Stromal cell of bone marrow (primary cell): ENCODE results near the gene ADAMTSL1.

Experiments
- DNase-seq: peaks from one replicate; pipeline ENCODE4 v3.0.0-alpha.2; 2012; ENCODE audit warnings: low read depth

Gene ADAMTSL1

GRCh38 chr9:18467696-18468095, 6.3 kb upstream of the ADAMTSL1 start:
- no peak for DNase-seq

- no peak for DNase-seq
Observed at GRCh38 chr9:18472435-18472834, 1.5 kb upstream of the ADAMTSL1 start.

DNA sequence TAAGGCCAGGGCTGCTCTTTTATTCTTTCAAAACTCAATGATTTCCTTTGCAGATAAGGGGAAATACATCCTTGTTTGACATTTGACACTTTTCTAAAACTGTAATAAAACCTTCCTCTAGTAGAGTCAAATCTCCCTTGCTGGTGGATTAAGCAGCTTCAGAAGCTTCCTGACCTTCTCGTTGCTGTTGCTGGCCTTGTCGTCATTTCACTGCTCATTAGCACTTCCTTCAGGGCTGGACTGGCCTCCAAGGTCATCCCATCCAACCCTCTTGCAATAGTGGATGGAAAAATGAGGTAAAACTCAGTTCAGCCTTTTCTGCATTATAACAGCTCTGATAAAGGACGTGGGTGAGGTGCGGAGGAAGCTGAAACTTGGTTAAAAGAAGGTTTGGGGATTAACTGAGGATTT, 1.1 kb upstream of the ADAMTSL1 start:
- no peak for DNase-seq

- peak; percentile 67 for DNase-seq
Observed at GRCh38 chr9:18474783-18475182, 830 bp downstream of the ADAMTSL1 start.

DNA sequence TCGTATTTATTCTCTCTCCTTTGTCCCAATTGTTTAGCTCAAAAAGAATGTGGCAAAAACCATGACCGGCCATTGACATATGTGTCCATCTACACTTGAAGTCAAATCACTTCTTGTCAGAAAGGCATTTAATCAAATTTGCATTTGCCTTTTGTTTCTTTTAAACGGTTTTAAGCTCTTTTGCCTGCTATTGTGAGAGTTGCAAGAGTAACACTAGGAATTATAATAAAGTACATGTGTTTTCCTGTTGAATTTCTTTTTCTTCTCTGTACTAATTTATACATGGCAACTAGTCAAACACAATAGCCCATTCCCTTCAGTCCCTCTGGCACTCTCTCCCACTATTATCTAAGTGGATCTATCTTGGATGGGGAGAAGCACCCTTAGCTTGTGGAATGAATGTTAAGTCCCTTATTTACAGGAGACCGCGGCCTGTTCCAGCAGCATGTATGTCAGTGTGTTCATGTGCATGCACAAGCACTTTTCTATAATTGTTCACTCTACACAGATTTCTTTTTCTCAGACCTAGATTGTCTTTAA, 3.2 kb downstream of the ADAMTSL1 start:
- DNase-seq, result no peak

DNA sequence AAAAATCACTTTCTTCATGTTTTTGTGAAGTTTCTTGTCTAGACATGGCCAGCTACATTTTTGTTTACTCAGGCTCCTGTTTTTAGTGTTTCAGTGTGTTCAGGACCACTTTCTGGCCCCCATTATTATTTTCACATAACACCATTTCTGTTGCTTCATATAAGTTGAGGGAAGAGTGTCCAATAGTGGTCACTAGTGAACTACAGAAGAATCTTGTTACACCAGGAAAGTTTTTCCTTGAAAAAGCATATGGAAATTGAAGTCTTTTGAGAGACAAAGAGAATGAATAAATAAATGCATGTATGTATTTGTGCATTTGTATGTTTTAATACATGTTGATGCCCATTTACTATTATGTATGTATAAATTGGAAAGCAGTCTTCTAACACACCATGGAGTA, 3.8 kb downstream of the ADAMTSL1 start:
- no peak for DNase-seq

DNA sequence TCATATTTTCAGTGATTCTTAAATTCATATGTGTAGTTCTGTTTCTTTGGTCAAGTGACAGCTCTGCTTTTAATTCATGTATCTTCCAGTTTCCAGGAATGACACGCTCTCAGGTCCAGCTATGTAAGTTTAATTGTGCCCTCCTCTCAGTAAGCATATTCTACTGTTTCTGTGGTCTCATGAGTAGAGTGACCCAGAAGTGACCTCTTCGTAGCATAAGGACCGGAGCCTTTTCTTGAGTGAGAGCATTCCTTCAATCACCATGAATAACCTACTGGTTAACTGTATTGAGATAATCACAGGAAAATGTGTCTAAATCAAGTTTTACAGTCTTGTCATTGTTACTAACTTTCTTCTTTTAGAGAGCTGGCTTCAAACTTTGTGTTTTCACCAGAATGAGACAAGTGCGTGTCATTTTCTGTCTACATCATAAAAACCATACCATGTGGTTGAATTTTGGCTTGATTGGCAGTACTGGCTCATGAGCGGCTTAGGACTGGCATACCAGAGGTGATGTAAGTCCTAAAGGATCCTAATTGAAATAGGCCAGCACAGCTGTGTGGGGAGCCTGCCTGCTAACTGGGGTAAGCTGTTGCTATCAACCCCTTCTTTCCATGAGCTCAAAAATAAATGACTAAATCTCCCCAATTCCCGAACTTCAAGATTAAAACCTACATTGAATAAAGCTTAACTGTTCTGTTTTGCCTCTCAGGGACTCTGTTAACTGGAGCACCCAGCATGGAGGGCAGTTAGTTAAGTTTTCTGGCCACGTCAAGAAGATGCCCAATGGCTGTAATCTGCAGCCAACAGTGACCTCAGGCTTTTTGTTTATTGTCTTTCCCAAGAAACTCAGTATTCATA, 4.8 kb downstream of the ADAMTSL1 start:
- DNase-seq, result peak; percentile 92

- DNase-seq, result no peak
Observed at GRCh38 chr9:18479405-18479804, 5.5 kb downstream of the ADAMTSL1 start.

DNA sequence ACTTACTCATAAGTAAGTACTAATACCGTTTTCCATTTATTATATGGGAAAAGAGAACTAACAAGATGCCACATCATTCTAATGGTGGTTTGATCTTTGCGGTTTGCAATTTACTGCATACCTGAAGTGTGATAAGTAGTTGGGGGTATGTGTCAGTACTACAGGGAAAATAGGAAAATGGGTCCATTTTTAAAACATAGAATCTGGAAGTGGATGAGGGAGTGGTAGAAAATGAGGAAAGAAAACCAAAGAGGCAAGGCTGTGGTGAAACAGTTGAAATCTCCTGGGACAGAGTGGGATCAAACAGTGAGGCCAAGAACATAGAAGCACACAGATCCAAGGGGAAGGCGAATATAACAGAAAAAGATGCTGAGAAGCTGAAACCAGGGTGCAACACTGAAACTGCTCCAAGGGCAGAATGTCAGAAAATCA, 6.7 kb downstream of the ADAMTSL1 start:
- DNase-seq, result peak; percentile 69

DNA sequence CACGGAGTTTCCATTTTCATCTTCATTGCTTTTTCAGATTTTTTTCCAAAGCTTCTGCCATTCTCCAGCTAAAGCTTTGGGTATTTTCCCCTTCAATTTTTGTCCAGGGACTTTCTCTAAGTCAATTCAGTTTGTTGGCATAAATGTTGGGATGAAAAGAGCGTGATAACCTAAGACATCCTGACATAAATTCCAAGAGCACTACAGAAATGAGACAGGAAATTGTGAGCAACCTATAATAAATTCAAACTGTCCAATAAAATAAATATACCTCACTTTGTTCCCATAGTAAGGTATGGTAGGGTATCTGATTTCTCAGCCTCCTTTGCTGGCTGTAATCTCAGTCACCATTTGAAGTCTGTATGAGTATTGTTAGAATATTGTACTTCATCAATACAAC, 8.4 kb downstream of the ADAMTSL1 start:
- no peak for DNase-seq

GRCh38 chr9:18485714-18486113, 11.8 kb downstream of the ADAMTSL1 start:
- no peak for DNase-seq

DNA sequence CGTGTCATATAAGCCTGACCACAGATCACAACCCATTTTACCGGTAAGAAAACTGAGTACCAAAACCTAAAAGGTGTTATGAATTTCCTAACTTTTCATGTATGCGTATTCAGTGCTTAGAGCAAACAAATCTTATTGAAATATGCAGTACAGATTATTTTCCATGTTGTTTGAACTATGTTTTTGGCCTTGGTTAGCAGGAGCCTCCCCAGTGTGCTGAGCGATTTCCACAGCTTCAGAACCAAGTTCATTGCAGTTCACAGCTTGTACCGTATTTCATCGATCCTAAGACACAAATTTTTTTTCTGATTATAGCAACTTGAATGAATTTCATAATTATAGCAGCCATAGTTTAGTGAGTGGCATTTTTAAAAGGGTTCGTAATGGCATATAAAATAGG, 13.7 kb downstream of the ADAMTSL1 start:
- no peak for DNase-seq

GRCh38 chr9:18488886-18489285, 14.9 kb downstream of the ADAMTSL1 start:
- DNase-seq, result no peak

DNA sequence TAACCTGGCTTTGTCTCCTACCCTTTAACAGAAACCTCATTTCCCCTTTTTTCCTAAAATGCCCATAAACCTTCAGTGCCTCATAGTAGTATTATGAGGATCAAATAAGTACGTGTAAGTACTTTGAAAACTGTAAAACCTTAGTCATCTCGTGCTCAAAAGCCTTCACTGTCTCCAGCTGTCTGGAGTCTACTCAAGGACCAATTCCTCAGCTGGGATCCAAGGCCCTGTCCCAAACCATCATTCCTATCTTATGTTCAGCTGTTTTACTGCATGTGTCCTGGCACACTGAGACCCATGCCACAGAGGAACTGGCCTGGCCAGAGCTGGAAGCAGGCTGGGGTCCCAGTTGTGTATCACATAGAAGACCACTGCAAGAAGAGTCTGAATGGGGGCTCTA, 15.9 kb downstream of the ADAMTSL1 start:
- no peak for DNase-seq

DNA sequence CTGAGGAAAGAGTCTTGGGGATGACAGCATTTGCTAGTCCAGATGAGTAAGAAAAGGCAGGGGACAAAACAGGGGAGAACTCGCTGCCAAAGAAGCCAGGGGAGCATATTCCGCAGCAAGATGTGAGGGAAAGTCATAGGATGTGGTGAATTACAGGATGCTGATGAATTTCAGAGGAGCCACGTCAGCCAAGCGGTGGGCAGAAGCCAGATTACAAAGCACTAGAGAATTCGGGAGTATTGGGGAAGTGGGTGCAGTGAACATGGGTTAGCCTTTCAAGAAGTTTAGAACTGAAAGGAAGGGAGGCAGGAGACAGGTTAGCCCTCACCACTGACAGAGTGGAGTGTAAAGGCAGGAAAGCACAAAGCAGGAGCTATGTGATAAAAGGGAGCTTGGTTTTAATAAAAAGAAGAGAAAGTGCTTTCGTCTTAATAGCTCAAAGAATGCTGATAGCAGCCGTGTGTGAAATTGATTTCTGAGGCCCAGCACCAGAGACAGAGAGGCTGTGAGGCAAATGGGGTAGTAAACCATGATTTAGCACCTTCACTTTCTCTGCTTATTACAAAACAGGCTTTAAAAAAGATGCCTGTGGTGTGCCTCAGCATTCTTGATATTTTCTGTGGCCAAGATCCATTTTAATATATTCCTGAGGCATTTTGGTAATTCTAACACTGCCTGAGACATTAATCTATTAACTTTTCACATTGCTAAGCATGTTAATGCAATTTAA, 16.9 kb downstream of the ADAMTSL1 start:
- peak; percentile 99 for DNase-seq

DNA sequence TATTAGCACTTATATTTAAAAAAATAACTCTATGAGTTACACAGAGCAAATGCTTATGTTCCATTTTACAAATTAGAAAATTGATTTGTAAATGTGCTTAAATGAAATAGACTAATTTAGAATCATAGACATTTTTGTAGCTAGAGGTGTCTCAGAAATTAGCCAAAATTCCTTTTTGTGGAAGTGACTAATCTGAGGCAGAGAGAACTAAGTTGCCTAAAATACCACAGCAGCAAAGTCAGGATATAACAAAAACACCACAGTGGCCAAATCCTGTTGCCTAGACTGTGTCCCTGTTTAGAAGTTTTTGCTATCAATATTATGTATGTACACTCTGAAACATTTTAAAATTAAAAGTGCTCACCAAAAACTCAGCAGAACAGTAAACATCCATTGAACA, 18.7 kb downstream of the ADAMTSL1 start:
- no peak for DNase-seq

DNA sequence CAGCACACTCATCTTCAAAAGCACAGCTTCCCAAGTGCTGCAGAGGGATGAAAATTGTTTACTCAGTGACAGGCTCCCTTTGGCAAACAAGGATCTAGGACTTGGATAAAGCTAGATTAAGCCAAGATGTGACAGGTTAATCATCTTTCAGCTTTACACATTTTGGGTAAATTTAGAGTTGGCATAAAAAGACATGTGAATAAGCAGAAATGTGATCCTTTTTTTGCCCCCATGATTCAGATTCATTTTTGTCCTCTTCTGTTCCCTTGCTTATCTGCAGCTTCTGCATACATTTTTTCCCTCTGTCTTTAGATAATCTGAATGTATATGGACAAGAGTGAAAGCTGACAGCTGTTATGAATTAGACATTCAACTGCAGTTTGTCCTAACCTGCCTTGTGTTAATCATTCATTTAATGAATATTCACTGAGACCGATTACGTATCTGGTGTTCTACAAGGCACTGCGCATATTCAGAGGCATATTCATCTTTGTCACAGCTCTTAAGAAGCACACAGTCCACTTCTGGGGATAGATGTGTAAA, 19.6 kb downstream of the ADAMTSL1 start:
- peak; percentile 69 for DNase-seq

DNA sequence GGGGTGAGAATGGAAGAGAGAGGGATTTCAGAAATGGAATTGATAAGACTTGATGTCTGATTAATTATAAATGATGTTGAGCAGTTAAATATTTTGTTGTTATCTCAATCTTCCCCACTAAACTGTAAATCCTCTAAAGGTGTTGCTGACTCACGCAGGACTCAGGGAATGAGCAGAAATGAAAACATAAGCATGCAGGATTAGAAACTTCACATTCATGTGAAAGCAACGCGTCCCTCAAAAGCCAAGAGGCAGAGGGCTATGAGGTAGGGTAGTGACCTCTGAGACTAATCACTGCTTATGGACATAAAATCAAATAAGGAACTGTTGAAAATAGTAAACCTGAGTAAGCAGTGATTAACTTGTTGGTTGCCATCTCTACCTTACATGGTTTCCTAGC, 21.1 kb downstream of the ADAMTSL1 start:
- DNase-seq, result no peak

DNA sequence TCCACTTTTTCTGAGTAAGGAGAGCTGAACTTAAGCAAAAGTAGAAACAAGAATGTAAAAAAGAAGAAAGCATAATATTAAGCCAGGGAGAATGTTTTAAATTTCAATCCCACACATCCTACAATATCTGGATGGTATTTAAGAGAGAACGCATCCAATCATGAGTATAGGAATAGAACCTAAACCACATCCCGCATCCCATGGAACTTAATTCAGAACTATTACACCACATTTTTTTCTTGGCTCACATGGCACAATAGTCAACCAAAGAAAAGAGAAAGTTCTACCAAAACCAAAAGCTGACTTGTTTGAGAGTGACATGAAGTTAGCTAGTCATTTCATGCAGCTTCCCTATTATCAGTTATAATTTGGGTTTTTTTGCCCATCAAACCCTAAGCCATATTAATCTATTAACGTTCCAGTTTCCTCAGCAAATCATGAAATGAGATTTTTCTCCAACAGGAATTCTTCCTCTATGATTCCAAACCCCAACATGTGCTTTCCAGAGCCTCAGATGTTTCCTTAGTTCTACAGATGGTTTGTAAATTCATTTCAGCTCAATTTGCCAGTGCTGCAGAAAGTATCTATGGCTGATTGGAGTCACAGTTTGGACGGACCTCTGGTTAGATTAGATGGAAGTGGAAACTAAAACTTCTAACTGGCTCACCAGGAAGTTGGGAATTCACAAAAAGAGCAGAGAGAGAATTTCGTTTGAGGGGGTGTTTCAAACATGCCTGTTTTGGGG, 22.5 kb downstream of the ADAMTSL1 start:
- no peak for DNase-seq

GRCh38 chr9:18499062-18499461, 25.1 kb downstream of the ADAMTSL1 start:
- no peak for DNase-seq

GRCh38 chr9:18499980-18500379, 26.0 kb downstream of the ADAMTSL1 start:
- no peak for DNase-seq

DNA sequence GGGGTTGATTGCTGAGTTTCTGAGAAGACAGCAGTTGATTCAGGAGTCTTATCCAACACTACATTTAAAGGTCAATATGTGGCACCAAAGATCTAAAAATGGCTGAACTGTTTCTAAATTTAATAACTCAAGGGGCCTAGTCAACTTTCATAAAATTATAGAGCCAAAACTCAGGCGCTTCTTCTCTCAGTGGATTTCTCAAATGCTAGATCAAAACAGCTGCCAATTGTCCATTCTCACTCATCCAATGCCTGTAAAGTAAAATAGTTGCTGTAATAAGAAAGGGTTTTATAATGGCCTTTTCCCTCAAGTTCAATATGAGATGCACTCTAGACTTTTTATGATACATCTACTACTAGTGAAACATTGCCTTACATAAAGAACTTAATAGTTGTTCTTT, 26.5 kb downstream of the ADAMTSL1 start:
- DNase-seq, result no peak
